Trophoblast cell (in vitro differentiated cells and primary cell): ENCODE results near the gene PDGFD.

Experiments
- DNase-seq, 2 donors: peaks; one replicate each; pipeline ENCODE4 v3.0.0-alpha.2; 2016
- H2AFZ ChIP-seq: 2 replicates; pipeline ENCODE4 v1.6.1; 2013; ENCODE audit warnings: low read length, moderate library complexity, mild to moderate bottlenecking; ENCODE audit not compliant: insufficient read depth, poor library complexity
- H2AK5ac ChIP-seq: 2 replicates; pipeline ENCODE4 v1.6.1; 2013; ENCODE audit warnings: mild to moderate bottlenecking, low read length
- H2BK120ac ChIP-seq: 2 replicates; pipeline ENCODE4 v1.6.1; 2013; ENCODE audit warnings: low read length, mild to moderate bottlenecking, moderate library complexity; ENCODE audit not compliant: insufficient read depth, poor library complexity
- H2BK12ac ChIP-seq: 2 replicates; pipeline ENCODE4 v1.6.1; 2013; ENCODE audit warnings: mild to moderate bottlenecking, low read length, moderate library complexity
- H2BK5ac ChIP-seq: 2 replicates; pipeline ENCODE4 v1.6.1; 2013; ENCODE audit warnings: low read length, low read depth, moderate library complexity, mild to moderate bottlenecking; ENCODE audit not compliant: poor library complexity
- H3K14ac ChIP-seq: 2 replicates; pipeline ENCODE4 v1.6.1; 2013; ENCODE audit warnings: mild to moderate bottlenecking, low read length
- H3K18ac ChIP-seq: 2 replicates; pipeline ENCODE4 v1.6.1; 2013; ENCODE audit warnings: mild to moderate bottlenecking, low read length
- H3K23ac ChIP-seq: 2 replicates; pipeline ENCODE4 v1.6.1; 2013; ENCODE audit warnings: low read length
- H3K27ac ChIP-seq: 2 replicates; pipeline ENCODE4 v1.5.1; 2013; ENCODE audit warnings: low read depth, mild to moderate bottlenecking, inconsistent platforms, low read length, moderate library complexity
- H3K27me3 ChIP-seq: 2 replicates; pipeline ENCODE4 v1.6.1; 2013; ENCODE audit warnings: inconsistent platforms, mild to moderate bottlenecking, low read length, moderate library complexity; ENCODE audit not compliant: insufficient read depth
- H3K36me3 ChIP-seq, 2 experiments: 1 replicate in 1 of 2; 2 replicates in 1 of 2; pipeline ENCODE4 v1.6.1; 2013; ENCODE audit warnings: low read length in 2 of 2, mild to moderate bottlenecking in 2 of 2, moderate library complexity in 1 of 2; ENCODE audit not compliant: insufficient read depth in 2 of 2, control insufficient read depth in 1 of 2
- H3K4ac ChIP-seq: 2 replicates; pipeline ENCODE4 v1.6.1; 2013; ENCODE audit warnings: low read depth, mild to moderate bottlenecking, low read length, moderate library complexity
- H3K4me1 ChIP-seq, 2 experiments: 1 replicate in 1 of 2; 2 replicates in 1 of 2; pipeline ENCODE4 v1.6.1; 2013; ENCODE audit warnings: low read length in 2 of 2, mild to moderate bottlenecking in 2 of 2, moderate library complexity in 1 of 2; ENCODE audit not compliant: insufficient read depth in 2 of 2, control insufficient read depth in 1 of 2
- H3K4me2 ChIP-seq: 2 replicates; pipeline ENCODE4 v1.6.1; 2013; ENCODE audit warnings: inconsistent platforms, mild to moderate bottlenecking, low read length, moderate library complexity
- H3K4me3 ChIP-seq: 2 replicates; pipeline ENCODE4 v1.5.1; 2013; ENCODE audit warnings: mild to moderate bottlenecking, low read depth, low read length, inconsistent platforms
- H3K79me1 ChIP-seq: one replicate; pipeline ENCODE4 v1.6.1; 2013; ENCODE audit warnings: low read length
- H3K79me2 ChIP-seq: 2 replicates; pipeline ENCODE4 v1.6.1; 2013; ENCODE audit warnings: low read length, mild to moderate bottlenecking; ENCODE audit not compliant: control insufficient read depth, insufficient read depth, poor library complexity
- H3K9ac ChIP-seq: 2 replicates; pipeline ENCODE4 v1.6.1; 2013; ENCODE audit warnings: mild to moderate bottlenecking, low read length
- H3K9me3 ChIP-seq: 2 replicates; pipeline ENCODE4 v1.6.1; 2013; ENCODE audit warnings: low read depth, mild to moderate bottlenecking, control low read depth, inconsistent platforms, low read length; ENCODE audit not compliant: insufficient read depth
- H4K12ac ChIP-seq: 2 replicates; pipeline ENCODE4 v1.6.1; 2013; ENCODE audit warnings: low read depth, mild to moderate bottlenecking, low read length, moderate library complexity
- H4K8ac ChIP-seq: 2 replicates; pipeline ENCODE4 v1.6.1; 2013; ENCODE audit warnings: low read depth, mild to moderate bottlenecking, low read length, moderate library complexity
- H4K91ac ChIP-seq: one replicate; pipeline ENCODE4 v1.6.1; 2013; ENCODE audit warnings: low read depth, mild to moderate bottlenecking, low read length, moderate library complexity
- WGBS: extraction: QIAGEN DNeasy Blood & Tissue Kit; methylation state at CpG from one replicate; pipeline ENCODE4 v1.1.7; 2013; ENCODE audit warnings: missing lambda C conversion rate; ENCODE audit not compliant: insufficient read length, insufficient coverage; ENCODE audit errors: extremely low coverage; 5-methylcytosine and 5-hydroxymethylcytosine counted together

The PDGFD gene

DNA sequence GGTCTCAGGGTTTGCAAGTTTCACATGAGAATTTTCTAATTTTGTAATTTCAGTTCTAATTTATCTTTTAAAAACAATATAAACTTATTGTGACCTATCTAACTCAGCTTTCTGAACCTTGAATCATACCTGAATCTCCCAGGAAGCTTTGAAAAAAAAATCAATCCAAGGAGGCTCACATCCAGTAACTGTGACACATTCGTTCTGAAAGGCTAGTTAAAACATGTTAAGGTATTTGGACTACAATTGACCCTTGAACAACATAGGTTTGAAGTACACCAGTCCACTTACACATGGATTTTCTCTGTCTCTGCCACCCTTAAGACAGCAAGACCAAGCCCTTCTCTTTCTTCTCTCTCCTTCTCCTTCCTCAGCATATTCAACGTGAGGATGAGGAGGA is 87.5 kb downstream of the PDGFD start:
- Histone ChIP-seq H3K36me3 (no peaks in the 10 kb centered on the region), H3K9ac (no peak overlapping the region), H2AFZ (no peak overlapping the region), H2AK5ac (no peak overlapping the region), H3K27ac (no peak overlapping the region), H2BK5ac (no peak overlapping the region), H3K14ac (no peak overlapping the region), H3K4me2 (no peak overlapping the region), H3K4me3 (no peak overlapping the region), H4K12ac (no peak overlapping the region), H3K79me2 (no peaks in the 10 kb centered on the region), H2BK120ac (no peak overlapping the region), H3K4ac (no peak overlapping the region), H3K23ac (no peak overlapping the region), H3K18ac (no peak overlapping the region), H3K79me1 (no peaks in the 10 kb centered on the region), H2BK12ac (no peak overlapping the region), H4K8ac (no peak overlapping the region), H4K91ac (no peak overlapping the region), H3K27me3 (no peaks in the 10 kb centered on the region), H3K9me3 (no peaks in the 10 kb centered on the region), H3K4me1 (no peaks in the 10 kb centered on the region)
- WGBS: no CpG with 5 or more reads among the region's 2 CpGs
- DNase-seq: no peak

DNA sequence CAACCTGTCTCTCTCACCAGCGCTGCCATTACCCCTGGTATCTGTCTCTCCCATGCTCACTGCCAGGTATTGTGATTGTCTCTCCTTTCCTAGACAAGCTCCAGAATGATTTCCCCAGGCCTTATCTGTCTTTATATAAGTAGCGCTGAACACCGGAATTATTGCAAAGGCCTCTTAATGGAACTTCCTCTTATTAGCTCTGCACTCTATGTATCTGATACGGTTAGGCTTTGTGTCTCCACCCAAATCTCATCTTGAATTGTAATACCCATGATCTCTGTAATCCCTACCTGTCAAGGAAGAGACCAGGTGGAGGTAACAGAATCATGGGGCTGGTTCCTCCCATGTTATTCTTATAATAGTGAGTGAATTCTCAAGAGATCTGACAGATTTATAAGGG is 88.2 kb downstream of the PDGFD start:
- Histone ChIP-seq H3K4me2 (no peak overlapping the region), H3K4ac (no peak overlapping the region), H3K23ac (no peak overlapping the region), H3K4me3 (no peak overlapping the region), H3K79me2 (no peaks in the 10 kb centered on the region), H2AK5ac (no peak overlapping the region), H3K4me1 (no peaks in the 10 kb centered on the region), H3K14ac (no peak overlapping the region), H3K9ac (no peak overlapping the region), H2BK12ac (no peak overlapping the region), H3K36me3 (no peaks in the 10 kb centered on the region), H2BK5ac (no peak overlapping the region), H4K12ac (no peak overlapping the region), H3K18ac (no peak overlapping the region), H4K8ac (no peak overlapping the region), H4K91ac (no peak overlapping the region), H3K27me3 (no peaks in the 10 kb centered on the region), H3K9me3 (no peaks in the 10 kb centered on the region), H3K79me1 (no peaks in the 10 kb centered on the region), H3K27ac (no peak overlapping the region), H2AFZ (no peak overlapping the region), H2BK120ac (no peak overlapping the region)
- WGBS: no CpG with 5 or more reads among the region's 4 CpGs
- no peak for DNase-seq

DNA sequence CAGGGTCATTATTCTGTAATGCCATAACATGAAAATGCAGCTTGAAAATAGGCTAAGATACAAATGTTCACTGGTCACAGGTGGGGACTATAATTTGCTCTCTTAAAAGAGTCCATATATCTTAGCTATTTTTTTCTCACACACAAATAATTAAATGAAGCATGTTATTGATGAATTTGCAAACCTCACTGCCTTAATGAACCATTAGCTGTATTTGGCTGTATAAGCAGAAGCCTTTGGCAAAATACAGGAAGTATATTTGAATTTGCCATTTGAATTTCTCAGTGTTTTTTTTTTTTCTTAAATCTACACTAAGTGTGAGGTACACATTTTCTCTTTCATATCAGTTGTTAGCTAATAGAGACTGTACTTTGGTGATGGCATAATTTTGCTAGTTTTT is 88.9 kb downstream of the PDGFD start:
- no peaks in the 10 kb centered on the region for H3K27me3 ChIP-seq
- H4K12ac ChIP-seq: no peak overlapping the region
- H4K91ac ChIP-seq: no peak overlapping the region
- no peak overlapping the region for H3K4me3 ChIP-seq
- no peaks in the 10 kb centered on the region for H3K9me3 ChIP-seq
- H2BK120ac ChIP-seq: no peak overlapping the region
- no peak overlapping the region for H2AFZ ChIP-seq
- DNase-seq: no peak
- H3K4me2 ChIP-seq: no peak overlapping the region
- no peak overlapping the region for H2AK5ac ChIP-seq
- H3K14ac ChIP-seq: no peak overlapping the region
- no peak overlapping the region for H2BK5ac ChIP-seq
- H3K79me1 ChIP-seq: no peaks in the 10 kb centered on the region
- no peak overlapping the region for H3K18ac ChIP-seq
- H3K36me3 ChIP-seq: no peaks in the 10 kb centered on the region
- no peaks in the 10 kb centered on the region for H3K79me2 ChIP-seq
- no peak overlapping the region for H3K9ac ChIP-seq
- H4K8ac ChIP-seq: no peak overlapping the region
- no peaks in the 10 kb centered on the region for H3K4me1 ChIP-seq
- no peak overlapping the region for H3K23ac ChIP-seq
- no peak overlapping the region for H3K4ac ChIP-seq
- H3K27ac ChIP-seq: no peak overlapping the region
- no peak overlapping the region for H2BK12ac ChIP-seq

DNA sequence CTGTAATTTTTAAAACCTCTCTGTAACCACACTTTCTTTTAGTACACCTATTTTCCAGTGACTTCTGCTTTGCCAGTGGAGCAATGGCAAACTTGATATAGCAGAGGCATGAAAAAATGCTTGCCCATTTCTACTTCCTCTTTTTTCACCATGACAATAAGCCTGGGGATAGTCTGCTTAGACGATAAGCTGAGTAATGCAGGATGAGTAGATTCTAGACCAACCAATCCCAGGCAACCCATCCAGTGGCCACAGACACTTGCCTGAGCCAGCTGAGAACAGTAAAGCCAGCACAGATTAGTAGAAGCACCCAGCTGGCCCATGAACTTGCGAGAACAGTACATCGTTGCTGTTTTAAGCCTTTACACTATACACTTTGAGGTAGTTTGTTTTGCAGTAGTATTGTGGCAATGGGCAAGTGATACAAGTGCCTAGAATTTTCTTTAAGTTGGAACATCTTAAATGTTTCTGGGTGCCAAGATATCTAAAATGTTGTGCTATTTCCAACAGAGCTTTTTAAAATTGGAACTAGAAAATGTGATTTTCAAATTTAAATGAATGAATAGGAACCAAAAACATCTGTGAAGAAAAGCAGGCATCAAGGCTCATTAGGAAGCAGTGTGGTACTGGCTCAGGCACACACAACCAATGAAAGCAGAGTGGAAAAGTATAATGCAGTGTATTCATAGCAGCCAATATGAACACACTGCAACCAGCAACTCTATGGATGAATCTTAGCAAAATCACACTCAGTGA is 89.8 kb downstream of the PDGFD start:
- Histone ChIP-seq H4K91ac (no peak overlapping the region), H4K8ac (no peak overlapping the region), H3K23ac (no peak overlapping the region), H3K4me3 (no peak overlapping the region), H3K27me3 (no peaks in the 10 kb centered on the region), H3K9ac (no peak overlapping the region), H2AK5ac (no peak overlapping the region), H3K18ac (no peak overlapping the region), H2AFZ (no peak overlapping the region), H3K4me2 (no peak overlapping the region), H3K9me3 (no peaks in the 10 kb centered on the region), H3K79me2 (no peaks in the 10 kb centered on the region), H3K79me1 (no peaks in the 10 kb centered on the region), H4K12ac (no peak overlapping the region), H2BK120ac (no peak overlapping the region), H3K27ac (no peak overlapping the region), H3K4ac (no peak overlapping the region), H2BK12ac (no peak overlapping the region), H2BK5ac (no peak overlapping the region), H3K14ac (no peak overlapping the region), H3K4me1 (no peaks in the 10 kb centered on the region), H3K36me3 (no peaks in the 10 kb centered on the region)
- DNase-seq: peak; percentile 0 to 8
- WGBS: no CpG with 5 or more reads among the region's 3 CpGs
